Esophagus muscularis mucosa (tissue), 4 donors: ENCODE data around the gene QARS1.

Experiments
- EP300 ChIP-seq: sonication (generic); formaldehyde crosslinking; IDR thresholded peaks from one replicate; pipeline ENCODE4 v1.6.1; 2017; ENCODE audit warnings: antibody characterized with exemption
- POLR2A ChIP-seq: fragments of 450-650 bp; IDR thresholded peaks from one replicate; pipeline ENCODE4 v1.6.1; 2017; ENCODE audit warnings: antibody characterized with exemption, moderate library complexity, mild to moderate bottlenecking, low read depth
- POLR2AphosphoS5 ChIP-seq, 2 donors: sonication (generic); formaldehyde crosslinking; IDR thresholded peaks; one replicate each; pipeline ENCODE4 v1.6.1; 2017; ENCODE audit warnings: antibody characterized with exemption in 2 of 2
- TF ChIP-seq, protein P1 (sequence below), 3 experiments: fragments of 200-600 bp in 2 of 3; fragments of 450-650 bp in 1 of 3; sonication (generic) in 2 of 3; IDR thresholded peaks; one replicate each; pipeline ENCODE4 v1.5.1; 2017 to 2019; ENCODE audit warnings: antibody characterized with exemption in 3 of 3, mild to moderate bottlenecking in 2 of 3, moderate library complexity in 1 of 3

DNA sequence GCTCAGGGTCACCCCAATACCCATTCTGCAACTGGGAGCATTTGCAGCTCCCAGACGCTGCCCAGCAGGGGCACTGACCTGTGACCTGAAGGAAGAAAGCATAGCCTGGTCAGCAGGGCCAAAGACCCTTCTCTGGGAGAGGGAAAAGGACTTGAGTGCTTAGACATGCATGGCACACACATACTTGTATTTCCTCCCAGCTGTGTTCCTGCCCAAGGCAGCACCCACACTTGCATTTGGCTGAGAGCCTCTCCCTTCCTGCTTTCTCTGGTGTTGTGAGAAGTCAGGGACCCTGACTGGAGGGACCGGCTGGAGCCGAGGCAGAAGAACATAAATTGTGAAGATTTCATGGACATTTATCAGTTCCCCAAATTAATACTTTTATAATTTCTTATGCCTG is 35.5 kb upstream of the QARS1 start:
- TF ChIP-seq POLR2A (no peak), POLR2AphosphoS5 (IDR thresholded peaks at IDR 0.05) (no peak), EP300 (no peak)
- TF ChIP-seq, protein P1, sequence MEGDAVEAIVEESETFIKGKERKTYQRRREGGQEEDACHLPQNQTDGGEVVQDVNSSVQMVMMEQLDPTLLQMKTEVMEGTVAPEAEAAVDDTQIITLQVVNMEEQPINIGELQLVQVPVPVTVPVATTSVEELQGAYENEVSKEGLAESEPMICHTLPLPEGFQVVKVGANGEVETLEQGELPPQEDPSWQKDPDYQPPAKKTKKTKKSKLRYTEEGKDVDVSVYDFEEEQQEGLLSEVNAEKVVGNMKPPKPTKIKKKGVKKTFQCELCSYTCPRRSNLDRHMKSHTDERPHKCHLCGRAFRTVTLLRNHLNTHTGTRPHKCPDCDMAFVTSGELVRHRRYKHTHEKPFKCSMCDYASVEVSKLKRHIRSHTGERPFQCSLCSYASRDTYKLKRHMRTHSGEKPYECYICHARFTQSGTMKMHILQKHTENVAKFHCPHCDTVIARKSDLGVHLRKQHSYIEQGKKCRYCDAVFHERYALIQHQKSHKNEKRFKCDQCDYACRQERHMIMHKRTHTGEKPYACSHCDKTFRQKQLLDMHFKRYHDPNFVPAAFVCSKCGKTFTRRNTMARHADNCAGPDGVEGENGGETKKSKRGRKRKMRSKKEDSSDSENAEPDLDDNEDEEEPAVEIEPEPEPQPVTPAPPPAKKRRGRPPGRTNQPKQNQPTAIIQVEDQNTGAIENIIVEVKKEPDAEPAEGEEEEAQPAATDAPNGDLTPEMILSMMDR (IDR thresholded peaks at IDR 0.05), result no peak
